Kidney epithelial cell (primary cell): ENCODE results near the gene ZNF416. TPM values are rescaled to one million over a fixed set of nuclear protein-coding genes. Genes with fewer than 3 reads are reported as not detected.

Experiments
- DNase-seq: peaks from one replicate; pipeline ENCODE4 v3.0.0-alpha.2; 2010; ENCODE audit warnings: low read depth
- H3K27me3 ChIP-seq: 2 replicates; pipeline ENCODE4 v1.6.0; 2011; ENCODE audit warnings: low read length; ENCODE audit not compliant: control insufficient read depth, insufficient read depth
- H3K36me3 ChIP-seq: 2 replicates; pipeline ENCODE4 v1.5.1; 2011; ENCODE audit warnings: low read length; ENCODE audit not compliant: control insufficient read depth, insufficient read depth
- H3K4me3 ChIP-seq: 2 replicates; pipeline ENCODE4 v1.5.1; 2011; ENCODE audit warnings: low read depth, mild to moderate bottlenecking, control low read depth, low read length
- total RNA-seq: library from RNA; depleted of rRNA; stranded (reverse); fragments of >200 nt; gene quantifications from 2 replicates; pipeline ENCODE4 v1.2.3, GENCODE V29; 2015
- TF ChIP-seq, protein P1 (sequence below): IDR thresholded peaks from 2 replicates; pipeline ENCODE4 v1.5.1; 2011; ENCODE audit warnings: mild to moderate bottlenecking, moderate library complexity, low read length, control low read depth, inconsistent platforms; ENCODE audit not compliant: insufficient read depth, poor library complexity, severe bottlenecking

Gene ZNF416
- total RNA-seq, 1 donor from 2014 or later, result 5.5 TPM

DNA sequence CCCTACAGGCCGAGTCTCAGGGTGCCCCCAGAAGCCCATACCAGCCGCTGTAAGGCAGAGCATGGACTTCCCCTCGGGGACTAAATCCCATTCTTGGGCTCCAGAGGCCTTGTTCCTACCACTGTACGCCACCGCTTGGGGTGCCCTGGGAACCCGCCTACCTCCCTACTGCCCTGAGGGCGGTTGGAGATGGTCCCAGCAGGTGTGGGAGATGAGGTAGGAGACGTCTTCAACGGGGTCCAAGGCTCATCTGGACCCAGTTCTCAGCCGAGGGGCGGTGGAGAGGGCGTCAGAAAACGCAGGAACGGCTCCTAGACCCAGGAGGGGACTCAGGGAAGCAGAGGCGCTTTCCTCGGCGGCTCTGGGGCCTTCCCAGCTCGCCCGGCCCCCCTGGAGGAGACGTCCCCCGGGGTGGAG, 4.4 kb upstream of the ZNF416 start:
- TF ChIP-seq, protein P1, sequence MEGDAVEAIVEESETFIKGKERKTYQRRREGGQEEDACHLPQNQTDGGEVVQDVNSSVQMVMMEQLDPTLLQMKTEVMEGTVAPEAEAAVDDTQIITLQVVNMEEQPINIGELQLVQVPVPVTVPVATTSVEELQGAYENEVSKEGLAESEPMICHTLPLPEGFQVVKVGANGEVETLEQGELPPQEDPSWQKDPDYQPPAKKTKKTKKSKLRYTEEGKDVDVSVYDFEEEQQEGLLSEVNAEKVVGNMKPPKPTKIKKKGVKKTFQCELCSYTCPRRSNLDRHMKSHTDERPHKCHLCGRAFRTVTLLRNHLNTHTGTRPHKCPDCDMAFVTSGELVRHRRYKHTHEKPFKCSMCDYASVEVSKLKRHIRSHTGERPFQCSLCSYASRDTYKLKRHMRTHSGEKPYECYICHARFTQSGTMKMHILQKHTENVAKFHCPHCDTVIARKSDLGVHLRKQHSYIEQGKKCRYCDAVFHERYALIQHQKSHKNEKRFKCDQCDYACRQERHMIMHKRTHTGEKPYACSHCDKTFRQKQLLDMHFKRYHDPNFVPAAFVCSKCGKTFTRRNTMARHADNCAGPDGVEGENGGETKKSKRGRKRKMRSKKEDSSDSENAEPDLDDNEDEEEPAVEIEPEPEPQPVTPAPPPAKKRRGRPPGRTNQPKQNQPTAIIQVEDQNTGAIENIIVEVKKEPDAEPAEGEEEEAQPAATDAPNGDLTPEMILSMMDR, result no peak
- H3K36me3 ChIP-seq, result no peaks in the 10 kb centered on the region
- H3K27me3 ChIP-seq, result no peaks in the 10 kb centered on the region
- no peak overlapping the region for H3K4me3 ChIP-seq
- no peak for DNase-seq

DNA sequence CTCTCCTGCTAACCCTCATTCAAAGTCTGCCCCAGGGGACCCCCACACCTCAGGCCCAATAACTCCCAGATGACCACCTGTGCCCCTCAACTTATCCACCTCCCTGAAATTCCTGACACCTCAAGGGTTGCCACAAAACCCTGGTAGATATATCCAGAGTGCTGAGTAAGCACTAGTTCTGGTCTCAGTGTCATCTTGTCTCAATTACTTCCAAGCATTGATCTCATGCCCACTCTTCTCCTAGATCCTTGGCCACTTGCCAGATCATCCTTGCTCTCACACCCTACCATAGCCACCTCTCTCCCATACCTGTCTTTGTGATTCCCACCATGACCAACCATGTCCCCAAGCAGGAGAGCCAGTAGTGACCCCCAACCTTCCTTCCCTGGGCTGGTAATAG, 2.0 kb downstream of the ZNF416 start:
- Histone ChIP-seq H3K4me3 (no peak overlapping the region), H3K27me3 (no peaks in the 10 kb centered on the region), H3K36me3 (peaks cover 3% of the 10 kb centered on the region)
- no peak for DNase-seq
- TF ChIP-seq, protein P1, result no peak

GRCh38 chr19:57572415-57572947, 6.2 kb downstream of the ZNF416 start:
- Histone ChIP-seq H3K4me3 (no peak overlapping the region), H3K27me3 (no peaks in the 10 kb centered on the region), H3K36me3 (peaks cover 3% of the 10 kb centered on the region)
- DNase-seq, result no peak
- TF ChIP-seq, protein P1, result no peak

- H3K36me3 ChIP-seq, result peaks cover 3% of the 10 kb centered on the region
- no peak overlapping the region for H3K4me3 ChIP-seq
- TF ChIP-seq, protein P1, result no peak
- DNase-seq, result no peak
- H3K27me3 ChIP-seq, result no peaks in the 10 kb centered on the region
Observed at GRCh38 chr19:57570707-57571106, 8.0 kb downstream of the ZNF416 start.

DNA sequence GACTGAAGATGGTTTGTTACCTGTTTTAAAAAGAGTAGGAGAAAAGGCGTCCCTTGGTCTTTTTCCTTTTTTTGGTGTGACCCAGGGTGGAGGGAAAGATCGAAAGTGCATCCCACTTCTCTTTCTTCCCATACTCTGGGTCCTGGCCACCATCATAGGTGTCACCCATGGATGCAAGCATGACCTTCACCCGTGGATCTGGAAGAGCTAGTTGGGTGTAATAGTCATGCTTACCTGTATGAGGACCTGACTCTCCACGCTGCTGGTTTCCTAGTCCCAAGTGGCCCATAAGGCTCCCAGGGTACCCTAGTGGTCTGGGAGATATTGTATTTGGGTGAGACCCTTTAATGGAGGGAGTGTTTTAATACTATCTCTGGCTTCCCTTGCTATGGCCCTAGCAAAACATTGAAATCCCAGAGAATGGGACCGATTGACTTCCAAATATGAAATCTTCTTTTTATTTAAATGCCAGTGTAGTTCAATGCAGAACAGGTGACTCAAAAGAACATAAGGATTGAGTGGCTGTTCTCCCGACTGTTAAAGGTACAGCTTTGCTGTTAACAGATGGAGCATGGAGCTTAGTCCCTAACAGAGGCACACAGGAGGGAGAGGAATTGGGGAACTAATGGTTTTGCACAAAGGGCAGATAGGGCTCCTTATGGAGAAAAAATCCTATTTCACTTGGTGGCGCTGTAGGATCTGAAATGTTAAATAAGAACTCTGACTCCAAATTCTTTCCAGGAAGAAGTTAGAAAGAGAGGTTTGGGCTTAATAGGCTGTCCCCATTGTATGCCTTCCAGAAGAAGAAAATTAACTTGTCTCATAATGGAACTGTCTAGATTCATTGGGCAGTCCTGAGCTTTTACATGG, 12.1 kb downstream of the ZNF416 start:
- Histone ChIP-seq H3K27me3 (no peaks in the 10 kb centered on the region), H3K4me3 (no peak overlapping the region), H3K36me3 (no peaks in the 10 kb centered on the region)
- DNase-seq, result no peak
- TF ChIP-seq, protein P1, result no peak
